GM12878 (cell line): ENCODE results near the gene CUEDC1. TPM values are rescaled to one million over a fixed set of nuclear protein-coding genes. Genes with fewer than 3 reads are reported as not detected.

Experiments
- ATAC-seq: fragments of 200-7000 bp; cut with Tn5 transposase; 3 replicates; pipeline ENCODE4 v1.9.1; 2020; ENCODE audit warnings: mild to moderate bottlenecking, moderate library complexity
- BruUV-seq: library from RNA; stranded (reverse); fragments of 400-500 nt; replicated peaks from 2 replicates; lab custom pipeline; 2021; lab: Mats Ljungman, UMichigan
- CTCF ChIA-PET: fragments of 300-600 bp; sonication (Branson Sonifier 250); formaldehyde crosslinking; extraction: SDS; loops from one replicate; lab custom pipeline; 2021; ENCODE audit warnings: inconsistent platforms; lab: Yijun Ruan, JAX
- POLR2A ChIA-PET: fragments of 350-600 bp; formaldehyde crosslinking; extraction: SDS; loops from one replicate; lab custom pipeline; 2021; ENCODE audit warnings: inconsistent platforms; lab: Charles Lee
- RAD21 ChIA-PET: fragments of 300-600 bp; sonication (Branson Sonifier 250); formaldehyde crosslinking; loops from one replicate; lab custom pipeline; 2023; ENCODE audit warnings: antibody characterized with exemption; ENCODE audit not compliant: unreplicated experiment; lab: Charles Lee
- SMC1A ChIA-PET: fragments of 300-600 bp; sonication (Branson Sonifier 250); formaldehyde crosslinking; loops from one replicate; lab custom pipeline; 2023; ENCODE audit not compliant: unreplicated experiment, uncharacterized antibody; lab: Charles Lee
- DNase-seq: peaks from one replicate; pipeline ENCODE4 v3.0.0-alpha.2; 2011; ENCODE audit warnings: low read depth, low spot score
- FAIRE-seq: peaks from 3 replicates; lab custom pipeline; 2011; peaks lifted over from hg19 to GRCh38; lab: Jason Lieb, UNC
- H2AFZ ChIP-seq: 2 replicates; pipeline ENCODE4 v1.6.0; 2011; ENCODE audit warnings: low read depth, low read length, control low read depth; ENCODE audit not compliant: control insufficient read depth
- H3K27ac ChIP-seq: 2 replicates; pipeline ENCODE4 v1.5.1; 2011; ENCODE audit warnings: control low read depth; ENCODE audit not compliant: control insufficient read depth, insufficient read depth
- H3K27me3 ChIP-seq, 2 experiments: replicated peaks in 1 of 2; 2 replicates each; pipeline versions ENCODE4 v1.6.0 to v1.6.1; 2011; ENCODE audit warnings: low read length in 1 of 2; ENCODE audit not compliant: control insufficient read depth in 2 of 2, insufficient read depth in 2 of 2
- H3K36me3 ChIP-seq, 2 experiments: 2 replicates each; pipeline ENCODE4 v1.5.1; 2011; ENCODE audit warnings: low read length in 1 of 2; ENCODE audit not compliant: control insufficient read depth in 2 of 2, insufficient read depth in 2 of 2
- H3K4me1 ChIP-seq: 2 replicates; pipeline ENCODE4 v1.6.1; 2011; ENCODE audit warnings: mild to moderate bottlenecking, low read length, moderate library complexity, mixed read lengths; ENCODE audit not compliant: control insufficient read depth, insufficient read depth
- H3K4me2 ChIP-seq: 2 replicates; pipeline ENCODE4 v1.6.0; 2011; ENCODE audit warnings: control low read depth; ENCODE audit not compliant: control insufficient read depth, insufficient read depth
- H3K4me3 ChIP-seq: fragments of 200-600 bp; sonication (generic); 2 replicates; pipeline ENCODE4 v1.5.1; 2016
- H3K79me2 ChIP-seq: 2 replicates; pipeline ENCODE4 v1.6.0; 2011; ENCODE audit warnings: low read length; ENCODE audit not compliant: control insufficient read depth, insufficient read depth
- H3K9ac ChIP-seq: 2 replicates; pipeline ENCODE4 v1.8.0; 2011; ENCODE audit warnings: low read length, control low read depth, mixed read lengths; ENCODE audit not compliant: control insufficient read depth, insufficient read depth
- H3K9me3 ChIP-seq: replicated peaks from 3 replicates; pipeline ENCODE4 v1.5.1; 2011; ENCODE audit warnings: mild to moderate bottlenecking, low read length; ENCODE audit not compliant: control insufficient read depth, insufficient read depth
- H4K20me1 ChIP-seq: 2 replicates; pipeline ENCODE4 v1.6.0; 2011; ENCODE audit not compliant: control insufficient read depth, insufficient read depth
- CBX5 ChIP-seq: sonication (generic); IDR thresholded peaks from 2 replicates; pipeline ENCODE4 v1.6.1; 2016; ENCODE audit warnings: low read depth, moderate library complexity, mild to moderate bottlenecking, inconsistent platforms
- CHD4 ChIP-seq: fragments of 200-600 bp; sonication (generic); IDR thresholded peaks from 2 replicates; pipeline ENCODE4 v1.6.1; 2016; ENCODE audit warnings: mild to moderate bottlenecking
- EP300 ChIP-seq, 2 experiments: fragments of 150-350 bp in 1 of 2; IDR thresholded peaks; 2 replicates each; pipeline ENCODE4 v1.6.1; 2011 to 2012; ENCODE audit warnings: low read depth in 2 of 2, low read length in 2 of 2, borderline replicate concordance in 1 of 2, improper control_type of control experiment in 1 of 2, inconsistent platforms in 1 of 2; ENCODE audit not compliant: control insufficient read depth in 1 of 2
- HDGF ChIP-seq: fragments of 450-650 bp; IDR thresholded peaks from 2 replicates; pipeline ENCODE4 v1.6.1; 2016; ENCODE audit warnings: antibody characterized with exemption
- MLLT1 ChIP-seq: fragments of 450-650 bp; IDR thresholded peaks from 2 replicates; pipeline ENCODE4 v1.6.1; 2016; ENCODE audit warnings: mild to moderate bottlenecking
- PBX3 ChIP-seq: IDR thresholded peaks from 2 replicates; pipeline ENCODE4 v1.6.1; 2011; ENCODE audit warnings: mild to moderate bottlenecking, low read depth, low read length, moderate library complexity; ENCODE audit not compliant: insufficient replicate concordance
- POLR2AphosphoS2 ChIP-seq: IDR thresholded peaks from 2 replicates; pipeline ENCODE4 v1.6.1; 2011; ENCODE audit warnings: low read depth, mild to moderate bottlenecking, low read length, improper control_type of control experiment, moderate library complexity
- PRDM15 ChIP-seq: fragments of 450-650 bp; formaldehyde crosslinking; IDR thresholded peaks from 2 replicates; pipeline ENCODE4 v1.4.0; 2020; ENCODE audit warnings: mild to moderate bottlenecking, moderate library complexity
- RAD21 ChIP-seq: IDR thresholded peaks from 2 replicates; pipeline ENCODE4 v1.6.1; 2011; ENCODE audit warnings: mild to moderate bottlenecking, low read depth, low read length, moderate library complexity; ENCODE audit not compliant: insufficient read depth
- SP1 ChIP-seq: IDR thresholded peaks from one replicate; pipeline ENCODE4 v1.6.1; 2011; ENCODE audit warnings: low read depth, low read length
- STAT1 ChIP-seq: fragments of 450-650 bp; conservative IDR thresholded peaks from 2 replicates; pipeline ENCODE4 v1.6.1; 2014; ENCODE audit warnings: antibody characterized with exemption, mild to moderate bottlenecking
- TCF3 ChIP-seq: IDR thresholded peaks from 2 replicates; pipeline ENCODE4 v1.6.1; 2012; ENCODE audit warnings: low read depth, mild to moderate bottlenecking, low read length, borderline replicate concordance; ENCODE audit not compliant: insufficient read depth
- WGBS: methylation state at CpG from one replicate; pipeline ENCODE4 v1.1.6; 2016; ENCODE audit warnings: low lambda C conversion rate; ENCODE audit not compliant: insufficient replicate concordance, insufficient coverage; ENCODE audit errors: missing lambda C conversion rate; 5-methylcytosine and 5-hydroxymethylcytosine counted together
- in situ Hi-C: fragments of 300-500 bp; cut with MboI; formaldehyde crosslinking; loops from 9 replicates; pipeline ENCODE4 v1.14.3; 2018; ENCODE audit warnings: mixed read lengths
- intact Hi-C: fragments of 100-400 bp; cut with micrococcal nuclease; formaldehyde crosslinking; loops from one replicate; pipeline ENCODE4 v1.14.2; 2022; ENCODE audit not compliant: unreplicated experiment
- polyA plus RNA-seq, 11 experiments: library from polyadenylated mRNA; depleted of rRNA in 4 of 11; unstranded in 6 of 11; stranded (reverse) in 5 of 11; fragments of >200 nt; fragmentation: Nextera tagmentation in 4 of 11; fragmentation: Illumina TruSeq in 1 of 11; extraction: Ambion mirVana in 4 of 11; extraction: Trizol in 1 of 11; gene quantifications; 1 replicate in 1 of 11; 2 replicates in 10 of 11; pipeline versions ENCODE4 v1.2.1 to v1.2.3, GENCODE V29; 2011 to 2016; ENCODE audit warnings: inconsistent platforms in 2 of 11, missing spikeins in 2 of 11, low read depth in 1 of 11
- total RNA-seq, 4 experiments: library from RNA; depleted of rRNA in 3 of 4; stranded (reverse); fragments of >200 nt in 3 of 4; fragmentation: Illumina TruSeq in 1 of 4; extraction: Trizol in 1 of 4; gene quantifications; 2 replicates each; pipeline versions ENCODE4 v1.2.1 to v1.2.3, GENCODE V29; 2013 to 2021

The CUEDC1 gene
- total and polyA plus RNA-seq, 10 of the 15 experiments (the other 5 are each of a cell fraction or from before 2014, with no cell fraction given), result 0.24 to 7.4 (median 1.8) TPM

GRCh38 chr17:57864273-57864672 lies 90.9 kb downstream of the CUEDC1 start (continued):
- TF ChIP-seq SP1 (no peak), PBX3 (no peak)

- no peaks in the 10 kb centered on the region for H3K9me3 ChIP-seq
- SMC1A ChIA-PET, result interaction anchor here (1.0 to 14.5 kb wide), 4 partner anchors 119 to 251 kb away, joined by 3 to 341 read pairs (median 18); no protein-coding TSS in a partner anchor
- 55% methylated on average over 16 of the region's 16 CpGs for WGBS
- intact Hi-C loops (no loop called here), in situ Hi-C loops (no loop called here)
- FAIRE-seq, result no peak
- no TSS peak for BruUV-seq
- H3K9ac ChIP-seq, result no peak overlapping the region
- CTCF ChIA-PET, result interaction anchor here (1.0 to 18.2 kb wide), 5 partner anchors 15 to 250 kb away, joined by 3 to 708 read pairs (median 53); partner anchors contain the start of gene SRSF1
- no peaks in the 10 kb centered on the region for H3K79me2 ChIP-seq
- no peaks in the 10 kb centered on the region for H3K36me3 ChIP-seq
- no peak for ATAC-seq
- H3K27me3 ChIP-seq, result no peaks in the 10 kb centered on the region; a peak in 2 of 4 replicates
- no peak for DNase-seq
- RAD21 ChIA-PET, result interaction anchor here (1.0 to 10.0 kb wide), 2 partner anchors 119 to 134 kb away, joined by 3 to 239 read pairs; no protein-coding TSS in a partner anchor
- no peaks in the 10 kb centered on the region for H4K20me1 ChIP-seq
- H2AFZ ChIP-seq, result no peak overlapping the region
- no peak overlapping the region for H3K4me3 ChIP-seq
- H3K4me1 ChIP-seq, result peaks cover 9% of the 10 kb centered on the region
- TF ChIP-seq RAD21 (no peak), PRDM15 (CRISPR knock-in tag) (no peak), TCF3 (no peak), STAT1 (no peak), CBX5 (no peak), HDGF (no peak), POLR2AphosphoS2 (no peak), CHD4 (no peak), MLLT1 (no peak), EP300 (IDR thresholded peaks at IDR 0.05; ENCODE audit: borderline replicate concordance in 1 of 2, control insufficient read depth in 1 of 2, low read depth in 2 of 2, low read length in 2 of 2) (no peak)
- POLR2A ChIA-PET, result no interaction called here
- no peak overlapping the region for H3K4me2 ChIP-seq
- H3K27ac ChIP-seq, result no peak overlapping the region
These were observed 92.2 kb downstream of the CUEDC1 start for GRCh38 chr17:57862694-57863667.
